ENCODE data around the gene RFT1.

- no peak for TF ChIP-seq CTCF (IDR thresholded peaks at IDR 0.05)
- no peak for TF ChIP-seq POLR2AphosphoS5 (IDR thresholded peaks at IDR 0.05)
- TF ChIP-seq POLR2A (IDR thresholded peaks at IDR 0.05; ENCODE audit: low read depth), result no peak
- TF ChIP-seq EP300 (IDR thresholded peaks at IDR 0.05), result no peak
Observed at GRCh38 chr3:53122933-53123305, 7.3 kb downstream of the RFT1 start.

All from esophagus muscularis mucosa (tissue), 4 donors.